WTC11 (cell line): ENCODE results near the gene LYZL4. TPM values are rescaled to one million over a fixed set of nuclear protein-coding genes. Genes with fewer than 3 reads are reported as not detected.

ENCODE experiments used
- ATAC-seq: fragments of 200-7000 bp; cut with Tn5 transposase; 2 replicates; pipeline ENCODE4 v1.10.0; 2021; ENCODE audit warnings: mild to moderate bottlenecking, moderate library complexity
- CTCF ChIA-PET: fragments of 300-600 bp; sonication (Branson Sonifier 250); formaldehyde crosslinking; loops from one replicate; lab custom pipeline; 2021; ENCODE audit warnings: antibody characterized with exemption; lab: Charles Lee
- POLR2A ChIA-PET: fragments of 350-600 bp; sonication (Branson Sonifier 250); formaldehyde crosslinking; loops from one replicate; lab custom pipeline; 2021; ENCODE audit warnings: antibody characterized with exemption; lab: Charles Lee
- DNase-seq: peaks from one replicate; pipeline ENCODE4 v3.0.0; 2021; ENCODE audit warnings: low spot score
- H3K27ac Mint-ChIP-seq: 2 replicates; pipeline ENCODE4 v1.8.0; 2021; ENCODE audit warnings: mixed read lengths
- H3K27me3 Mint-ChIP-seq: 2 replicates; pipeline ENCODE4 v1.8.0; 2021; ENCODE audit warnings: low read depth, mild to moderate bottlenecking, moderate library complexity, mixed read lengths
- H3K36me3 Mint-ChIP-seq: 2 replicates; pipeline ENCODE4 v1.8.0; 2021; ENCODE audit warnings: mixed read lengths
- H3K4me1 Mint-ChIP-seq: 2 replicates; pipeline ENCODE4 v1.8.0; 2022; ENCODE audit warnings: mixed read lengths
- H3K4me3 Mint-ChIP-seq: 2 replicates; pipeline ENCODE4 v1.8.0; 2021; ENCODE audit warnings: mild to moderate bottlenecking, moderate library complexity, mixed read lengths
- H3K9me3 Mint-ChIP-seq: 2 replicates; pipeline ENCODE4 v1.8.0; 2021; ENCODE audit warnings: mixed read lengths
- CREB1 ChIP-seq: sonication (generic); formaldehyde crosslinking; IDR thresholded peaks from 2 replicates; pipeline ENCODE4 v1.8.0; 2023; ENCODE audit warnings: mild to moderate bottlenecking, missing genetic modification reagents
- CREM ChIP-seq: sonication (generic); formaldehyde crosslinking; IDR thresholded peaks from 2 replicates; pipeline ENCODE4 v1.8.1; 2022; ENCODE audit warnings: mild to moderate bottlenecking, missing genetic modification reagents, moderate library complexity
- ESRRA ChIP-seq: sonication (generic); formaldehyde crosslinking; IDR thresholded peaks from 2 replicates; pipeline ENCODE4 v1.8.1; 2022; ENCODE audit warnings: mild to moderate bottlenecking, missing genetic modification reagents, borderline replicate concordance
- GABPB1 ChIP-seq: sonication (generic); formaldehyde crosslinking; IDR thresholded peaks from 2 replicates; pipeline ENCODE4 v1.8.1; 2023; ENCODE audit warnings: mild to moderate bottlenecking, missing genetic modification reagents
- NFE2L1 ChIP-seq: sonication (generic); formaldehyde crosslinking; IDR thresholded peaks from 2 replicates; pipeline ENCODE4 v1.8.1; 2023; ENCODE audit warnings: missing genetic modification reagents
- NR2C2 ChIP-seq: sonication (generic); formaldehyde crosslinking; IDR thresholded peaks from 2 replicates; pipeline ENCODE4 v1.8.0; 2022; ENCODE audit warnings: mild to moderate bottlenecking, missing genetic modification reagents
- RORB ChIP-seq: fragments of 250-450 bp; sonication (Bioruptor Pico); IDR thresholded peaks from 2 replicates; pipeline ENCODE4 v1.9.0; 2021; ENCODE audit warnings: mild to moderate bottlenecking
- SOX15 ChIP-seq: fragments of 250-450 bp; sonication (Bioruptor Pico); IDR thresholded peaks from 2 replicates; pipeline ENCODE4 v1.9.0; 2021; ENCODE audit warnings: mild to moderate bottlenecking
- TEAD4 ChIP-seq: sonication (generic); formaldehyde crosslinking; IDR thresholded peaks from 2 replicates; pipeline ENCODE4 v1.8.0; 2022; ENCODE audit warnings: mild to moderate bottlenecking, missing genetic modification reagents
- ZBTB21 ChIP-seq: sonication (generic); formaldehyde crosslinking; IDR thresholded peaks from 2 replicates; pipeline ENCODE4 v1.8.1; 2023; ENCODE audit warnings: mild to moderate bottlenecking, missing genetic modification reagents, borderline replicate concordance
- ZNF121 ChIP-seq: sonication (generic); formaldehyde crosslinking; IDR thresholded peaks from 2 replicates; pipeline ENCODE4 v1.8.0; 2023; ENCODE audit warnings: missing genetic modification reagents
- ZNF232 ChIP-seq: sonication (generic); formaldehyde crosslinking; IDR thresholded peaks from 2 replicates; pipeline ENCODE4 v1.8.0; 2022; ENCODE audit warnings: mild to moderate bottlenecking, missing genetic modification reagents
- ZNF317 ChIP-seq: sonication (generic); formaldehyde crosslinking; IDR thresholded peaks from 2 replicates; pipeline ENCODE4 v1.8.1; 2023; ENCODE audit warnings: low read depth, mild to moderate bottlenecking, moderate library complexity, missing genetic modification reagents, borderline replicate concordance
- ZNF396 ChIP-seq: fragments of 250-450 bp; sonication (Bioruptor Pico); IDR thresholded peaks from 2 replicates; pipeline ENCODE4 v1.8.0; 2021; ENCODE audit warnings: mild to moderate bottlenecking, moderate library complexity, borderline replicate concordance
- ZNF423 ChIP-seq: fragments of 250-450 bp; sonication (Bioruptor Pico); IDR thresholded peaks from 2 replicates; pipeline ENCODE4 v2.1.2; 2022; ENCODE audit warnings: mild to moderate bottlenecking, moderate library complexity
- ZNF671 ChIP-seq: fragments of 250-450 bp; sonication (Bioruptor Pico); IDR thresholded peaks from 2 replicates; pipeline ENCODE4 v1.8.0; 2021; ENCODE audit warnings: mild to moderate bottlenecking
- total RNA-seq: library from RNA; stranded (reverse); gene quantifications from 3 replicates; pipeline ENCODE4 v1.2.3, GENCODE V29; 2021
- TF ChIP-seq, protein P1 (sequence below): sonication (generic); formaldehyde crosslinking; IDR thresholded peaks from 2 replicates; pipeline ENCODE4 v1.8.1; 2023; ENCODE audit warnings: mild to moderate bottlenecking, missing genetic modification reagents
- TF ChIP-seq, protein P2 (sequence below): sonication (generic); formaldehyde crosslinking; IDR thresholded peaks from 2 replicates; pipeline ENCODE4 v1.8.1; 2023; ENCODE audit warnings: mild to moderate bottlenecking, missing genetic modification reagents
- TF ChIP-seq, protein P3 (sequence below): fragments of 250-450 bp; sonication (Bioruptor Pico); IDR thresholded peaks from 2 replicates; pipeline ENCODE4 v1.9.0; 2021; ENCODE audit warnings: mild to moderate bottlenecking
- TF ChIP-seq, protein P4 (sequence below): sonication (generic); formaldehyde crosslinking; IDR thresholded peaks from 2 replicates; pipeline ENCODE4 v1.8.1; 2022; ENCODE audit warnings: low read depth, mild to moderate bottlenecking, moderate library complexity, missing genetic modification reagents, borderline replicate concordance
- TF ChIP-seq, protein P5 (sequence below): sonication (generic); formaldehyde crosslinking; conservative IDR thresholded peaks from 2 replicates; pipeline ENCODE4 v1.8.1; 2023; ENCODE audit warnings: mild to moderate bottlenecking, low read depth, missing genetic modification reagents, moderate library complexity
- TF ChIP-seq, protein P6 (sequence below): sonication (generic); formaldehyde crosslinking; IDR thresholded peaks from 2 replicates; pipeline ENCODE4 v1.8.0; 2022; ENCODE audit warnings: mild to moderate bottlenecking, missing genetic modification reagents
- TF ChIP-seq, protein P7 (sequence below): fragments of 200-600 bp; IDR thresholded peaks from 2 replicates; pipeline ENCODE4 v1.8.0; 2022; ENCODE audit warnings: antibody characterized with exemption

The LYZL4 gene
- total RNA-seq, 1 experiment from 2014 or later = not detected

DNA sequence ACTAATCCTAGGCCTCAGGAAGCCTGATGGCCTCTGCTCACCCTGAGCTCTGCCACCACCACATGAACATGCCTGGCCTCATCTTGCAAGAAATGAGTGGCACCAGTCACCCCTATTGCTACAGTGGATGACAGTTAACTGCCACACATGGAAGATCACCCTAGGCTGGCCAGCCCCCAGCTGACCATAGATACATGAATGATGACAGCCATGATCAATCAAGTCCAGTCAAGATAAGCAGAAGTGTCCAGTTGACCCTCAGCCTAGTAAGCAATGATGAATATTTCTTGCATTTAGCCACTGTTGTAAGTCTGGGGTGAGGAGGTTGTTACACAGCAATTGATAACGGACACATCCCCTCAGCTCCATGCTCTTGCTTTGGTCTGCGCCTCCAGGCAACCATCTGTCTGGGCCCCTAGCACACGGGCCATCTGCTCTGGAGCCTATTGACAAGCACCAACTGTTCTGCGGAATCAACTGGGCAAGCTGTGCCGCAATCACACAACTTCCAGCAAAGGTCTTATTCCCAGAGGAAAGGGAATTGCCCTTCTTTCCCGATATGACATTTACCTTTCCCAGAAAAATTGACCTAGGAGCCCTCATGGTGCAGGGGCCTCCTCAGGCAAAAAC, 2.2 kb upstream of the LYZL4 start:
- H3K4me3 Mint-ChIP-seq = no peak overlapping the region
- H3K36me3 Mint-ChIP-seq = no peaks in the 10 kb centered on the region

DNA sequence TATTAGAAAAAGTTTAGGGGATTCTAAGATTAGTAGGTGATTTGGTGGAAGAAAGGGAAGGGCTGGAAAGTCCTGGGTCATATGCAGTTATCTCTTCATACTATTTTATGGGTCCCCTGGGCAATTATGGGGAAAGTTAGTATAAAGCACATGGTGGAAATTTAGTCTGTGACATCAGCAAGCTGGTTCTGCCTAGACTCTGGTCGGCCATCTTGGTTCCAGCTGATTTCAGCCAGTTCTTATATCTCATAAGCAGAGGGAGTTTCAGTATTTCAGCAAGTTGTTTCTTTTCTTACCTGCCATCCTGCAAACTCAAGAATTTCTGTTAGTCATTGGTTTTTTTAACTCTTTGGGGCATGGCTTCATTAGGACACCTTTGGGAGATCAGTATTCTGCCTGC, 1.0 kb upstream of the LYZL4 start:
- Mint-ChIP-seq H3K27ac (no peak overlapping the region), H3K4me1 (peaks cover 4% of the 10 kb centered on the region), H3K27me3 (no peaks in the 10 kb centered on the region), H3K9me3 (peaks cover 6% of the 10 kb centered on the region; the same call in 1 of the 2 replicates), H3K4me3 (no peak overlapping the region), H3K36me3 (no peaks in the 10 kb centered on the region)
- POLR2A ChIA-PET = no interaction called here
- no peak for DNase-seq
- no peak for ATAC-seq
- CTCF ChIA-PET = interaction anchor here (1.2 kb wide), 1 partner anchor 87 kb away, joined by 3 read pairs; no protein-coding TSS in a partner anchor
- TF ChIP-seq, protein P1, sequence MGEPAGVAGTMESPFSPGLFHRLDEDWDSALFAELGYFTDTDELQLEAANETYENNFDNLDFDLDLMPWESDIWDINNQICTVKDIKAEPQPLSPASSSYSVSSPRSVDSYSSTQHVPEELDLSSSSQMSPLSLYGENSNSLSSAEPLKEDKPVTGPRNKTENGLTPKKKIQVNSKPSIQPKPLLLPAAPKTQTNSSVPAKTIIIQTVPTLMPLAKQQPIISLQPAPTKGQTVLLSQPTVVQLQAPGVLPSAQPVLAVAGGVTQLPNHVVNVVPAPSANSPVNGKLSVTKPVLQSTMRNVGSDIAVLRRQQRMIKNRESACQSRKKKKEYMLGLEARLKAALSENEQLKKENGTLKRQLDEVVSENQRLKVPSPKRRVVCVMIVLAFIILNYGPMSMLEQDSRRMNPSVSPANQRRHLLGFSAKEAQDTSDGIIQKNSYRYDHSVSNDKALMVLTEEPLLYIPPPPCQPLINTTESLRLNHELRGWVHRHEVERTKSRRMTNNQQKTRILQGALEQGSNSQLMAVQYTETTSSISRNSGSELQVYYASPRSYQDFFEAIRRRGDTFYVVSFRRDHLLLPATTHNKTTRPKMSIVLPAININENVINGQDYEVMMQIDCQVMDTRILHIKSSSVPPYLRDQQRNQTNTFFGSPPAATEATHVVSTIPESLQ (CRISPR knock-in tag) = no peak
- TF ChIP-seq SOX15 (no peak), CREB1 (CRISPR knock-in tag) (no peak), ZNF121 (CRISPR knock-in tag) (no peak), ZBTB21 (no peak), NR2C2 (CRISPR knock-in tag) (no peak), ZNF317 (CRISPR knock-in tag) (no peak), ZNF671 (CRISPR knock-in tag) (no peak), ZNF232 (CRISPR knock-in tag) (no peak), CREM (no peak), RORB (CRISPR knock-in tag) (no peak)
- TF ChIP-seq, protein P2, sequence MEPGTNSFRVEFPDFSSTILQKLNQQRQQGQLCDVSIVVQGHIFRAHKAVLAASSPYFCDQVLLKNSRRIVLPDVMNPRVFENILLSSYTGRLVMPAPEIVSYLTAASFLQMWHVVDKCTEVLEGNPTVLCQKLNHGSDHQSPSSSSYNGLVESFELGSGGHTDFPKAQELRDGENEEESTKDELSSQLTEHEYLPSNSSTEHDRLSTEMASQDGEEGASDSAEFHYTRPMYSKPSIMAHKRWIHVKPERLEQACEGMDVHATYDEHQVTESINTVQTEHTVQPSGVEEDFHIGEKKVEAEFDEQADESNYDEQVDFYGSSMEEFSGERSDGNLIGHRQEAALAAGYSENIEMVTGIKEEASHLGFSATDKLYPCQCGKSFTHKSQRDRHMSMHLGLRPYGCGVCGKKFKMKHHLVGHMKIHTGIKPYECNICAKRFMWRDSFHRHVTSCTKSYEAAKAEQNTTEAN (CRISPR knock-in tag) = no peak
- TF ChIP-seq, protein P3, sequence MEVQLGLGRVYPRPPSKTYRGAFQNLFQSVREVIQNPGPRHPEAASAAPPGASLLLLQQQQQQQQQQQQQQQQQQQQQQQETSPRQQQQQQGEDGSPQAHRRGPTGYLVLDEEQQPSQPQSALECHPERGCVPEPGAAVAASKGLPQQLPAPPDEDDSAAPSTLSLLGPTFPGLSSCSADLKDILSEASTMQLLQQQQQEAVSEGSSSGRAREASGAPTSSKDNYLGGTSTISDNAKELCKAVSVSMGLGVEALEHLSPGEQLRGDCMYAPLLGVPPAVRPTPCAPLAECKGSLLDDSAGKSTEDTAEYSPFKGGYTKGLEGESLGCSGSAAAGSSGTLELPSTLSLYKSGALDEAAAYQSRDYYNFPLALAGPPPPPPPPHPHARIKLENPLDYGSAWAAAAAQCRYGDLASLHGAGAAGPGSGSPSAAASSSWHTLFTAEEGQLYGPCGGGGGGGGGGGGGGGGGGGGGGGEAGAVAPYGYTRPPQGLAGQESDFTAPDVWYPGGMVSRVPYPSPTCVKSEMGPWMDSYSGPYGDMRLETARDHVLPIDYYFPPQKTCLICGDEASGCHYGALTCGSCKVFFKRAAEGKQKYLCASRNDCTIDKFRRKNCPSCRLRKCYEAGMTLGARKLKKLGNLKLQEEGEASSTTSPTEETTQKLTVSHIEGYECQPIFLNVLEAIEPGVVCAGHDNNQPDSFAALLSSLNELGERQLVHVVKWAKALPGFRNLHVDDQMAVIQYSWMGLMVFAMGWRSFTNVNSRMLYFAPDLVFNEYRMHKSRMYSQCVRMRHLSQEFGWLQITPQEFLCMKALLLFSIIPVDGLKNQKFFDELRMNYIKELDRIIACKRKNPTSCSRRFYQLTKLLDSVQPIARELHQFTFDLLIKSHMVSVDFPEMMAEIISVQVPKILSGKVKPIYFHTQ (CRISPR knock-in tag) = no peak
- TF ChIP-seq, protein P4, sequence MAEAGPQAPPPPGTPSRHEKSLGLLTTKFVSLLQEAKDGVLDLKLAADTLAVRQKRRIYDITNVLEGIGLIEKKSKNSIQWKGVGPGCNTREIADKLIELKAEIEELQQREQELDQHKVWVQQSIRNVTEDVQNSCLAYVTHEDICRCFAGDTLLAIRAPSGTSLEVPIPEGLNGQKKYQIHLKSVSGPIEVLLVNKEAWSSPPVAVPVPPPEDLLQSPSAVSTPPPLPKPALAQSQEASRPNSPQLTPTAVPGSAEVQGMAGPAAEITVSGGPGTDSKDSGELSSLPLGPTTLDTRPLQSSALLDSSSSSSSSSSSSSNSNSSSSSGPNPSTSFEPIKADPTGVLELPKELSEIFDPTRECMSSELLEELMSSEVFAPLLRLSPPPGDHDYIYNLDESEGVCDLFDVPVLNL (CRISPR knock-in tag) = no peak
- TF ChIP-seq, protein P5, sequence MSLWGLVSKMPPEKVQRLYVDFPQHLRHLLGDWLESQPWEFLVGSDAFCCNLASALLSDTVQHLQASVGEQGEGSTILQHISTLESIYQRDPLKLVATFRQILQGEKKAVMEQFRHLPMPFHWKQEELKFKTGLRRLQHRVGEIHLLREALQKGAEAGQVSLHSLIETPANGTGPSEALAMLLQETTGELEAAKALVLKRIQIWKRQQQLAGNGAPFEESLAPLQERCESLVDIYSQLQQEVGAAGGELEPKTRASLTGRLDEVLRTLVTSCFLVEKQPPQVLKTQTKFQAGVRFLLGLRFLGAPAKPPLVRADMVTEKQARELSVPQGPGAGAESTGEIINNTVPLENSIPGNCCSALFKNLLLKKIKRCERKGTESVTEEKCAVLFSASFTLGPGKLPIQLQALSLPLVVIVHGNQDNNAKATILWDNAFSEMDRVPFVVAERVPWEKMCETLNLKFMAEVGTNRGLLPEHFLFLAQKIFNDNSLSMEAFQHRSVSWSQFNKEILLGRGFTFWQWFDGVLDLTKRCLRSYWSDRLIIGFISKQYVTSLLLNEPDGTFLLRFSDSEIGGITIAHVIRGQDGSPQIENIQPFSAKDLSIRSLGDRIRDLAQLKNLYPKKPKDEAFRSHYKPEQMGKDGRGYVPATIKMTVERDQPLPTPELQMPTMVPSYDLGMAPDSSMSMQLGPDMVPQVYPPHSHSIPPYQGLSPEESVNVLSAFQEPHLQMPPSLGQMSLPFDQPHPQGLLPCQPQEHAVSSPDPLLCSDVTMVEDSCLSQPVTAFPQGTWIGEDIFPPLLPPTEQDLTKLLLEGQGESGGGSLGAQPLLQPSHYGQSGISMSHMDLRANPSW = no peak
- TF ChIP-seq, protein P6, sequence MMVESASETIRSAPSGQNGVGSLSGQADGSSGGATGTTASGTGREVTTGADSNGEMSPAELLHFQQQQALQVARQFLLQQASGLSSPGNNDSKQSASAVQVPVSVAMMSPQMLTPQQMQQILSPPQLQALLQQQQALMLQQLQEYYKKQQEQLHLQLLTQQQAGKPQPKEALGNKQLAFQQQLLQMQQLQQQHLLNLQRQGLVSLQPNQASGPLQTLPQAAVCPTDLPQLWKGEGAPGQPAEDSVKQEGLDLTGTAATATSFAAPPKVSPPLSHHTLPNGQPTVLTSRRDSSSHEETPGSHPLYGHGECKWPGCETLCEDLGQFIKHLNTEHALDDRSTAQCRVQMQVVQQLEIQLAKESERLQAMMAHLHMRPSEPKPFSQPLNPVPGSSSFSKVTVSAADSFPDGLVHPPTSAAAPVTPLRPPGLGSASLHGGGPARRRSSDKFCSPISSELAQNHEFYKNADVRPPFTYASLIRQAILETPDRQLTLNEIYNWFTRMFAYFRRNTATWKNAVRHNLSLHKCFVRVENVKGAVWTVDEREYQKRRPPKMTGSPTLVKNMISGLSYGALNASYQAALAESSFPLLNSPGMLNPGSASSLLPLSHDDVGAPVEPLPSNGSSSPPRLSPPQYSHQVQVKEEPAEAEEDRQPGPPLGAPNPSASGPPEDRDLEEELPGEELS (CRISPR knock-in tag) = no peak

More for the DNA sequence above, 2.2 kb upstream of the LYZL4 start:
- H3K9me3 Mint-ChIP-seq = peaks cover 6% of the 10 kb centered on the region; the same call in 1 of the 2 replicates
- ChIA-PET CTCF (no interaction called here), POLR2A (no interaction called here)
- no peak for DNase-seq
- TF ChIP-seq SOX15 (no peak), NFE2L1 (CRISPR knock-in tag) (no peak), ESRRA (CRISPR knock-in tag) (no peak), ZNF423 (CRISPR knock-in tag) (no peak), ZNF396 (CRISPR knock-in tag) (no peak), CREB1 (CRISPR knock-in tag) (no peak), GABPB1 (CRISPR knock-in tag) (no peak), TEAD4 (CRISPR knock-in tag) (no peak)
- TF ChIP-seq, protein P7, sequence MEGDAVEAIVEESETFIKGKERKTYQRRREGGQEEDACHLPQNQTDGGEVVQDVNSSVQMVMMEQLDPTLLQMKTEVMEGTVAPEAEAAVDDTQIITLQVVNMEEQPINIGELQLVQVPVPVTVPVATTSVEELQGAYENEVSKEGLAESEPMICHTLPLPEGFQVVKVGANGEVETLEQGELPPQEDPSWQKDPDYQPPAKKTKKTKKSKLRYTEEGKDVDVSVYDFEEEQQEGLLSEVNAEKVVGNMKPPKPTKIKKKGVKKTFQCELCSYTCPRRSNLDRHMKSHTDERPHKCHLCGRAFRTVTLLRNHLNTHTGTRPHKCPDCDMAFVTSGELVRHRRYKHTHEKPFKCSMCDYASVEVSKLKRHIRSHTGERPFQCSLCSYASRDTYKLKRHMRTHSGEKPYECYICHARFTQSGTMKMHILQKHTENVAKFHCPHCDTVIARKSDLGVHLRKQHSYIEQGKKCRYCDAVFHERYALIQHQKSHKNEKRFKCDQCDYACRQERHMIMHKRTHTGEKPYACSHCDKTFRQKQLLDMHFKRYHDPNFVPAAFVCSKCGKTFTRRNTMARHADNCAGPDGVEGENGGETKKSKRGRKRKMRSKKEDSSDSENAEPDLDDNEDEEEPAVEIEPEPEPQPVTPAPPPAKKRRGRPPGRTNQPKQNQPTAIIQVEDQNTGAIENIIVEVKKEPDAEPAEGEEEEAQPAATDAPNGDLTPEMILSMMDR = no peak
- ATAC-seq = no peak
- no peak overlapping the region for H3K27ac Mint-ChIP-seq
- peaks cover 4% of the 10 kb centered on the region for H3K4me1 Mint-ChIP-seq
- no peaks in the 10 kb centered on the region for H3K27me3 Mint-ChIP-seq
